Stimulated activated CD4-positive, alpha-beta T cell treated with anti-CD3 and anti-CD28 coated beads, Interleukin-4, amount 100 ng/mL, for 4 hours (primary cell): ENCODE data around the gene MAP1B.

Experiments used
- DNase-seq, 2 experiments: peaks; one replicate each; pipeline ENCODE4 v3.0.0-alpha.2; 2020

Gene MAP1B

GRCh38 chr5:72199681-72200080, 92.4 kb downstream of the MAP1B start:
- DNase-seq = no peak

DNA sequence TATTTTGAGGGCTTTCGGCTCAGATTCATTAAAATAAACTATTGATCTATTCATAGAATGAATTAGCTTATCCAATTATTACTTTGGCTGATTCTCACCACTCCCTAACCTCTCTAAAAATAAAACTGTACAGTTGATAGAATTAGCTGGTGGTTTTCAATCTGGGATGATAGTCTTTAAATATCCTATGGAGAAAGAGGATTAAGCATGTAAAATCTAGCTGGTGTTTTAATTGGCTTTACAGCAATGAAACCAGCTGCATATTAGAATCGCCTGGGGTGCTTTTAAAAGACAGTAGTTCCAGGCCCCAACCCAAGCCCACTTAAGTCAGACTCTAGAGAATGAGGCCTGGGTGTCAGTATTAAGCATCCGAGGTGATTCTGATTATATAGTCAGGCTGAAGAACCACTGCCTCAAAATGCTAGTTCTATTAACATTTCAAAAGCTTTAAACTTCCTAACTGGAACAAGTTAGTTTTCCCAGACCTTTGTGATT, 95.1 kb downstream of the MAP1B start:
- DNase-seq = no peak

- DNase-seq = no peak
Measured at GRCh38 chr5:72203251-72203845, 96.1 kb downstream of the MAP1B start.

- no peak for DNase-seq
Measured at GRCh38 chr5:72204946-72205345, 97.7 kb downstream of the MAP1B start.

- DNase-seq = no peak
Measured at GRCh38 chr5:72205431-72206009, 98.2 kb downstream of the MAP1B start.

GRCh38 chr5:72206160-72206559, 98.9 kb downstream of the MAP1B start:
- no peak for DNase-seq

- DNase-seq = no peak
Measured at GRCh38 chr5:72206994-72207393, 99.7 kb downstream of the MAP1B start.

DNA sequence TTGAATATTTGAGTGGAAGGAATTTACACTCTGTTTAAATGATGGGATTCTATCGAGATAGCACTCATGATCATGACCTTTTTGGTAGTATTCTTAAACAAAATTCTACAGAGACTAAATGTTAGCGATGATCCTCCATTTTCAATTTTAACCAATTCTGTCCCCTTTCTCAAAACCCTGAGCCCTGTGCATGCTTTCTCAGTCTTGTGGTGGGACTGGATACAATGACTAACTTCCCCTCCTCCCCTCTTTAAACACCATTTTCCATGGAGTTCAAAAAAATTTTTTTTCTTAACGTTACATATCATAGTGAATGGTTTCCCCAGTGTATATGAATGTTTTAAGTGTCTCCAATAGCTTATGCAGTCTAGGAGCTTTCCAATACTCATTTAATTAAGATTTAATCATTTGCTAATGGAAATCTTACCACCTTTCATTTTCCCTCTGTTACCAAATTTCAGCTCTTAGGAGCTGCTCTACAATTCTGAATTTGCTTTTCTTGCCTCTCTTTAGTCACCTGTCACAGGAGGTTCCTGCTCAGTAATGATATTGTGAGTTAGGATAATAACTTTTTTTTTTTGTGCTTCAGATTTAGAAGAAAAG, 101.2 kb downstream of the MAP1B start:
- DNase-seq = no peak

GRCh38 chr5:72209147-72210115, 102.2 kb downstream of the MAP1B start:
- no peak for DNase-seq

DNA sequence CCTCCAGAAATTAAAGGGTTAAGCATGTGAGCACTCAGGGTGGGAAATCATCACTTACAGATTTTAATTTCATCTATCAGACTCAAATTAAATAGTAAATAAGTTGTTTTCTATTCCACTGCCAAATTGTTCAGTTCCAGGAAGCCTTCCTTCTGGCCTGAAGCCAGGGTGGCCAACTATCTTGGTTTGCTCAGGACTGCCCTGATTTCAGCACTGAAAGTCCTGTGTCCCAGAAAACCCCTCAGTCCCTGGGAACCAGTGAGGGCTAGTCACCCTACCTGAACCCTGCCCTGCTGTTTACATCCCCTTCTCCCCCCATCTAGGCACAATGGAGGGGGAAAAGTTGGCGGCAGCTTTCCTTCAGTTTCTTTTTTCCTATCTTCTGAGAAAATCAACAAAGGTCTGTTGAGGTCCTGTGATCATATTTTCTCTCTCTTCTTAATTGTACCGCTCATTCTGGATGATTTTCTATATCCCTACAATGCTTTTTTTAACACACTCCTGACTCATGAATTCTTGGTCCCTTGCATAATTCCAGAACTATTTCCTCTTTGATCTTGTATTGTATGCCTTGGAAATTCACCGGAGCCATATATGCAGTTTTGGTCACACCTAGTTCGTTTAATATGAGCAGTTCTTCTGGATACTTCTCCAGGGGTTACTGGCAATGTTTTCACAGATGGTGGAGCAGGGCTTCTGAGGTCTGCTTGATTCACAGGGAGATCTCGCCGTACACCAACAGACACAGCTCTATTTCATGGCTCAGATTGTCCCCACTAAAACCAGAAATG, 103.8 kb downstream of the MAP1B start:
- no peak for DNase-seq

DNA sequence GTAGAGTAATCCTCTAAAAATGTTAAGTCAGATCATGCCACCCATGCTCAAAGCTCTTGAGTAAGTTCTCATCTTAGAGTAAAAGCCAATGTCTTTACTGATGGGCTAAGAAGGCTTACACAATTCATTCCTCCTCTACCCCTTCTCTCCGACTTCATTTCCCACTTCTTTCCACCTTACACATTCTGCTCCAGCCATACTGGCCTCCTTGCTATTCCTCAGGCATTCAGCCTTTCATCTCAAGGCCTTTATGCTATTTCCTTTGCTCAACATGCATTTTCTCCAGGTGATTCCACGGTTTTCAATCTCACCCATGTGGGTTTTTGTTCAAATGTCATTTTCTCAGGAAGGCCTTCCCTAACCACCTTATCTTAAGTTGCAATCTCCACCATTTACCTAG, 104.9 kb downstream of the MAP1B start:
- no peak for DNase-seq

GRCh38 chr5:72213482-72213881, 106.2 kb downstream of the MAP1B start:
- DNase-seq = no peak

DNA sequence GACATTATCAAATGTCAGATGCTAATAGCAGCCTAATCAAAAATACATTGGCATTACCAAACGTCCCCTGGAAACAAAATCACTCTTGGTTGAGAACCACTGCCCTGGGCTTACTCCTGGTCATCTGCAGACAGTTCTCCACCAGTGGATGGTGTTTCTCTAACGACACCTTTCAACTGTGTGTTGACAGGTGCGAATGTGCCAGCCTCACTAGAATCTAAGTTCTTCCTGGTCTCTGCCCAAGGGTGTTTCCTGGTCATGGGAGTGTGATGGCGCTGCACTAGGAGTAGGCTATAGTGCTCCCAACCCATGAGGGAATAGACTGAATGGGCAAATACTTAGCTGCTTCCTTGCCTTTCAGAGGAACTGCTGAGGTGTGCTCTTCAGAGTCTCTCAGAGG, 106.9 kb downstream of the MAP1B start:
- no peak for DNase-seq

GRCh38 chr5:72216756-72217155, 109.5 kb downstream of the MAP1B start:
- no peak for DNase-seq

GRCh38 chr5:72221099-72221498, 113.8 kb downstream of the MAP1B start:
- DNase-seq = no peak

- DNase-seq = no peak
Measured at GRCh38 chr5:72221541-72221940, 114.3 kb downstream of the MAP1B start.

DNA sequence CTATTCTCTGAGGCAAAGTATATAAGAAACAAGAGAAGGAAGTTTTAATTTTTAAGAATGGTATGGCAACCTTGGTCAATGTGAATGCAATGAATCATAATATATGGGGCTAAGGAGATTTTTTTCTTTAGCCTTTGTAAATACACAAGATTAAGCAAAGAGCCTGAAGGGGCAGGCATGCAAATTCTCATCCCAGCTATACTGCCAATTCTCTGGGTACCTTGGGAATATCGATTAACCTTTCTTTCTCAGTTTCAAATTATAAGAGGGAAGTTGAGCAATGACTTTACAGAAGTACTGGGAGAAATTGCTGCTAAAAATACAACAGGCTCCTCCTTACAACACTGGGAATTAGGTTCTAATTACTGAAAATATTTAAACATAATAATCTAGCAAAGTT, 115.2 kb downstream of the MAP1B start:
- DNase-seq = no peak

DNA sequence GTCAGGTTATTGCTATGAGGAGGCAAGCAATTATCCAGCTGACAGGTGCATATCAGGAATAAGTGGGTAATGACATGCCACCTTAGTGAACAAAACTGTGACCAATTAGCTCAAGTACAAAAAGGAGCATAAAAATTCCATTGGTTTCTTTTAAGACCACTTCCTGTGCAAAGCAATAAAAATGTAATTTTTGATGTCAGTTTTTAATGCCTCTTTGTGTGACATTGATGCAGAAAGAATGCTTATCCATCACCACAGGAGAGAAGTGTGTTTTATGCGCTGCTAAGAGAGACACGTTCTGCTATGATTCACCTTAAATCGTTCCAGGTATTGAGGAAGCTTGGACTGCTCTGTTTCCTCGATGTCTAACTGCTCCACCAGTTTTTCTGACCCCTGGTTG, 116.1 kb downstream of the MAP1B start:
- no peak for DNase-seq

DNA sequence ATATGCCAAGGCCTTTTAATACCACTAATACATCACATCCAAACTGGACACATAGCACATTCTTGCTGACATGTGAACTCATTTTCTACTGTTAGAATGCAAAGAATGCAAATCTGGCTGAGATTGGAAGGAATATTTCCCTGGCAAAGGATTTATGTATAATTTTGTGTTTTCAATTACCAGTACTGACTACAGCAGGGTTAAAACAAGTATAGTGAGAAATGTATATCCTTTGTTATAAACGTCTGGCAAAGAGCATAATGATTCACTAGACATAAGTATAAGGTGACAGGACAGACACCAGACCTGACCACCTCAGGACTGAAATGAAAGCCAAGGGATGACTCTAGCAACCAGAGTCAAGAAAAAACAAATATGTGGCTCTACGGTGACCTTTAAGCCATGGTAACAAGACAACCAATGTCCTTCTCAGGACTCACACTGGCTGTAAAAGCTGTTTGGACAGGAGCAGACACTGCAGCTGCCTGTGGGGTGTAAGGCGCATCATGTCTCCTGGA, 117.7 kb downstream of the MAP1B start:
- DNase-seq = no peak

DNA sequence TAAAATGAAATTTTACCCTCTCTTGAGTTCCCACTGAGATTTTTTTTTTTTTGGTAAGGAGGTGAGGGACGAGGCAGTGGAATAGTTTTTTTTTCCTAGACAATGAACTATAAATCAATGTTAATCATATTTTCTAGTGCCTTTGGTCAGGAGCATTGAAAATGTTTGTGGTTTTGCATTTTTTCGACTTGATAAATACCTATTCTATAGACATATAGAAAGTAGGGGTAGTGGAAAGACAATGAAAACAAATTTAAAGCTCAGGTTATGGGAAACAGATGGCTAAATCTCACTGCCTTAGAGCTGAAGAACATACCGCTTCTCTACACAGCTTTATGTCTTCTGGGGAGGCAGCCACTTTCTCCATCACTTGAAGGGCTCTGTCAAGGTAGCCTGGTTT, 118.5 kb downstream of the MAP1B start:
- no peak for DNase-seq

DNA sequence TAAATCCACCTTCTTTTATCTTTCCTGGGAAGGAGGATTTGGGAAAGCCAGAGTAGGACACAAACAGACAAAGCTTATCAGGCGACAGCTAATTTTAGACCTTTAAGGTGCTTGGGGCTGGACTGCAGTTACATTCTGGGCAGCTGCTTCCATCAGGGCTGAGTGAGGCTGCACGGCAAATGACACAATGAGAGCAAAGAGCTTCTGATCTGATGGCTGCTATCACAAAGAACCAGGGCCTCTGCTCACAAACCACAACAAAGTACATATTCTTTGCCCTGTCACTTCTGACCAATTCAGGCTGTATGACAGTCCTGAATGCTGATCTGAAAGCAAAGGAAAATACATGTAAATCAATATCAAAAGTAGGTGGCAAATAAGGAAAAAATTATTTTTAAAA, 119.7 kb downstream of the MAP1B start:
- no peak for DNase-seq

- no peak for DNase-seq
Measured at GRCh38 chr5:72228960-72229359, 121.7 kb downstream of the MAP1B start.
